Prostate gland (tissue), 2 donors: ENCODE measurements around the gene VIPAS39.

Experiments used
- CTCF ChIP-seq, 4 experiments: fragments of 200-600 bp in 2 of 4; fragments of 450-650 bp in 2 of 4; sonication (generic) in 2 of 4; IDR thresholded peaks; 1 replicate in 3 of 4; 2 replicates in 1 of 4; pipeline ENCODE4 v1.5.1; 2016 to 2019; ENCODE audit warnings: antibody characterized with exemption in 4 of 4, mild to moderate bottlenecking in 2 of 4, moderate library complexity in 2 of 4
- POLR2A ChIP-seq: fragments of 450-650 bp; IDR thresholded peaks from one replicate; pipeline ENCODE4 v1.6.1; 2016; ENCODE audit warnings: antibody characterized with exemption, mild to moderate bottlenecking

DNA sequence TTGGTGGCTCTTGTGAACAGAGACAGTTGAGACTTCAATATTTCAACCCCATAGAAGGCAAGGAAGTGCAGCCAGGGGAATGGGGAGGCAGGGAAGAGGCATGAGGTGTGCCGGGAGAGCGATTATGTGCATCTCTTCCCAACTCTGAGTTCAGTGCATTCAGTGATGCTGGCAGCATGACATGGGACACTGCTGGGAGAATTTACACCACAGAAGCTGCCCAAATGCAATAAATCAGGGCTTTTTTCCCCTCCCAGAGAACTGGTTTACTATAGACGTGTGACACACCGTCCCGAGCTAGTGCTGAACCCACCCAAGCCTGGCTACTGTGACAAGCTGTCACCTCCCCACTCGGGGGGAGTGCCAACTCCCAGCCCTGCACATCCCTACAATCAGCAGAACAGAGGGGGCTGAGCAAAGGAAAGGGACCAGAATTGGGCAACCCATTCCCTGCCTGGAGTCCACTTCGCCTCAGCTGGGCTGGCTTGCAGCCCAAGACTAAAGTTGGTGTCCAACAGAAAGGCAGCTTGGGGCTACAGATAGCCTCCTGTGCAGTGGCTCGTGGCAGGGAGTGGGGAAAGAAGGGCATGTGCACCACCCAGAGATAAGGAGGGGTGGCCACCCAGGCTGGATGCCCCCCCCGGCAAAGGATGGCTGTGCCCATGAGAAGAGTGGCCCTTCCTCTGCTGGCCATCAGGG, 17.2 kb upstream of the VIPAS39 start:
- TF ChIP-seq CTCF (IDR thresholded peaks at IDR 0.05) (no peak), POLR2A (no peak)
